GM18873 (cell line): Measurements from ENCODE around the gene DAP.

ENCODE experiments used
- ATAC-seq: cut with Tn5 transposase; IDR thresholded peaks from one replicate; pipeline ENCODE4 v1.9.1; 2021; ENCODE audit warnings: mild to moderate bottlenecking, moderate library complexity, moderate number of reproducible peaks; ENCODE audit not compliant: unreplicated experiment, low FRiP score

The DAP gene

DNA sequence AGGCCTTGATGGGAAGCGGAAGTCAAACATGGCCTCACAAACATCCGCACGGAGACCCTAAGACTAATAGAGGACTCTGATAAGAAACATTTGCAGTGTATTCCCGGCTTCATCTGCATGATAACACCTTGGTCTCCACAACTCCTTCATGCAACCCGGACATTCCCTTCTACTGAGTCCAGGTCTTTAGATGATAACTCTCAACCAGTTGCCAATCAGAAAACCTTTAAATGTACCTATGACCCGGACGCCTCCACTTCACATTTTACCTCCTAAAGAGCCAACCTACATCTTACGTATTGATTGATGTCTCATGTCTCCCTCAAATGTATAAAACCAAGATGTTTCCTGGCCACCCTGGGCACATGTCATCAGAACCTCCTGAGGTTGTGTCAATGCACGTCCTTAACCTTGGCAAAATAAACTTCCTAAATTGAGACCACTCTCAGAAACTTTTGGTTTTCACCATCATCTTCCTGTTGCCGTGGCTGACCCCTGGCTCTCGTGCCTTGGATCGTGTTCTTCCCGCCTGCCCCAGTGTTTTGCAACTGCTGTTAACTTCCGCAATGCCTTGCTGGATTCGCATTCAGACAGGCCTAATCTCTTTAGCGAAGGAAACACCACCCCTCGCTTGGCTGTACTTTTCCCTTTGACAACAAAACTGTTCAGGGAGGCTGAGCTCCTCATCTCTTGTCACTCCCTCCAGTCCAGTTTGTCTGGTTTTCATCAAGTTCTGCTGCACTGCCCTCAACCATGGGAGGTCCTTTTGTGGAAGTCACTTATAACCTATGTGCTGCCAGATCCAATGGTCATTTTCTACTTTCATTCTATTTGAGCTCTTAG lies 1.1 kb upstream of the DAP start:
- no peak for ATAC-seq

DNA sequence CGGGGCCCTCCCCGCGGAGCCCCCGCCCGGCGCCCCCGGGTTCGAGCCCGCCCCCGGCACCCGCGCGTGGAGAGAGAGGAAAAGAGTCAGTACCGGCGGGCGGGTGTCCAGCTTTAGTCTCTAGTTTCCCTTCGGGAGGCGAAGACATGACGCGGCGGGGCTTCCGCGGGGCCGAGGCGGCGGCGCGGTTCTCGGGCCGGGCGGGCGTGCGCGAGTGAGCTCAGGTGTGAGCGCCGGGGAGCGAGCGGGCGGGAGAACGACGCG lies 181 bp downstream of the DAP start:
- no peak for ATAC-seq

DNA sequence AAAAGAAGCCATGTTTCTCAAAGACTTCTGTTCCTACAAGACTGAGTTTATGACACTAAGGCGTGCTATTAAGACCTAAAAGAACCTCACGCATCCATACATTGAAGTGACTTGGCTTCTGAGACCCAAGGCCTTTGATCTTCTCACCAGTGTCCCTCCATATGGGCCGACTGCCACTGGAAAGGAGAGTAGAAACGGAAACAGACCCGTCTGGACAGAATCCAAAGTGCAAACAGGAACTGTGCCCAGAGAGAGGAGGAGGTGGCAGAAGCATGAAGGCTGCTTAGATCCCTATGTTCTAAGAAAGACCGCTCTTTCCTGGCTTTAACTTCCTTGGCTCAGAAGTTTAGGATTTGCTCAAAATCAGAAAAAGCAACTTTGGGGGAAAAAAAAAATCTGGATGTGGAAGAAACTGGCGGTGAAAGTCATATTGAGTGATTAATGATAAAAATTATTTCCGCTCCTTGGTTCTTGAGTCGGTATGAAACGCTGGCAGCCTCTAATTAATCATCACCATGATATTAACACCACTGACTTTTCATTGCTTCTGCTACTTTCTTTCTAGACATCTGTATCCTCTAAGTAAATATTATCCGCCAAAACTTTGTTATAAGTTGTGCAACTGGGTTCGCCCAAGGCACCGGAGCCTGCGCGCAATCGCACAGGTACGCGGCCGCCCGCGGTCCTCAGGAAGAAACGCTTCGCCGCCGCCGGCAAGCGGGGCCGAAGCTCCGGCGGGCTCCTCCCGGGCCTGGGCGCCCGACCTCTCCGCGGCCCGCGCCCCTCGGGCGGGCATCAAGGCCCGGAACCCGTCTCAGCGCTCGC lies 726 bp downstream of the DAP start:
- ATAC-seq = peak; percentile 11

DNA sequence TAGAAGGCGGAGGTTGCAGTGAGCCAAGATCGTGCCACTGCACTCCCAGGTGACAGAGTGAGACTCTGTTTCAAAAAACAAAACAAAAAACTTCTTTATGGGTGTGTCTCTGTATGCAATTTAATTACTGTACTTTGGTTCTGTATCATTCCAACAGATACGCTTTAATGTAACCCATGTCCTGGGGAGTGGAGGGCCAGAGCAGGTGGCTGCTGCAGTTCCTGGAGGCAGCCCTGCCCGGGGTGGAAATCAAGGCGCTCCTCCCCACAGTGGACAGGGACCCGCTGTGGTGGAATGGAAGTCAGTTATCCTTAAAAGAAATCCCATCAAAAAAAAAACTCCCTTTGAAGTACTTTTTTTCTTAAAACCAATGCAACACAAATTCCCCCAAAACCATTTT lies 1.9 kb downstream of the DAP start:
- no peak for ATAC-seq

DNA sequence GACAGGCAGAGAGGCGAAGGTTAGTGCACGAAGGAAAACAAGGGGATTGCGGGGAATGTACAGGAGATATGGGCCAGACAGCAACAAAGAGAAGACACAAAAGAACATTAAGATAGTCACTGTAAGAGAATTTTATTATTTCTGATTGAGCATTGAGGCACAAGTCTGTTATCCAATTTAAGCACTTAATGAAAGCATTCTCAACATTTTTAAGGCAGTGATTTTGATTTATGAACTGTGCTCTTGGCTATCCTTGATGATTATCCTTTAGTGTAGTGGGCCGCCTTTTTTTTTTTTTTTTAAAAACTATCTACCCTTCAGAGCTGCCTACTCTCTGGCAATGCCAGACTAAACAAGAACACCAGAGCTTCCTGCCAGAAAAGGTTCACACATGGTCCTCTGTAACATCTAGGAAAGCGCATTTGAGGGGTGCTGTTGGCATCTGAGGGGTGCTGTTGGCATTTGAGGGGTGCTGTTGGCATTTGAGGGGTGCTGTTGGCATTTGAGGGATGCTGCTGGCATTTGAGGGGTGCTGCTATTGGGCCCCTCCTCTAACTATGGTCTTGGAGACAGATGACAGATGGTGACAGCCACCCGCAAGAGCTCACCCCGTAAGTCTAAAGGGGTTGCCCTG lies 3.0 kb downstream of the DAP start:
- ATAC-seq = no peak

DNA sequence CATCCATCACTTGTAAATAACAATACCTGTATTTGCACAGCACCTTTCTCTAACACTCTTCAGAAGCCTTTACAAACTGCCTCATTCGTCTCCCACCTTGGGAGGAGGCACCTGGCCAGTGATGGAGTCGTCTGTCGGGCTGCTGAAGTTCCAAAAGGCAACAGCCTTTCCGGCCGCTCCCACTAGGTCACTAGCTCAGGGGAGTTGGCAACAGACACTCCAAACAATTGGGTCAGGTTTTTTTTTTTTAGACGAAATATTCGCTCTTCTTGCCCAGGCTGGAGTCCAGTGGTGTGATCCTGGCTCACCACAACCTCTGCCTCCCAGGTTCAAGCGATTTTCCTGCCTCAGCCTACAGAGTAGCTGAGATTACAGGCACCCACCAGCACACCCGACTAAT lies 4.0 kb downstream of the DAP start:
- no peak for ATAC-seq

DNA sequence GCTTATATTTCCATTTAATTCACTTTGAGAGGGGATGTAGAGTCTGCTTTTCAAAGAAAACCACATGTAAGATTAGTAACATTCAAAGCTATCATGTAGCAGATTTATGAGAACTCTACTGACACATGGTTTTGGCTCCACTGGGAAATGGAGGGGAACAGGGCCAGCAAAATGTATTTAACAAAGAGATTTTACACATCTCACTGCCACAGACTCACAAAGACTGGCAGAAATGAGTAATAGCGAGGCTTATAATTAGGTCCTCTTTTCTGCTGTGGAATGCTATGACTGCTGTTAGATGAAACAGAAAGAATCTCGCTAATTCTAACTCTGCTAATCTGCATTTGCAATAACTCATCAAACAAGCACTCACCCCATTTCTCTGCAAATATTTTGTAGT lies 4.5 kb downstream of the DAP start:
- ATAC-seq = peak; percentile 43

DNA sequence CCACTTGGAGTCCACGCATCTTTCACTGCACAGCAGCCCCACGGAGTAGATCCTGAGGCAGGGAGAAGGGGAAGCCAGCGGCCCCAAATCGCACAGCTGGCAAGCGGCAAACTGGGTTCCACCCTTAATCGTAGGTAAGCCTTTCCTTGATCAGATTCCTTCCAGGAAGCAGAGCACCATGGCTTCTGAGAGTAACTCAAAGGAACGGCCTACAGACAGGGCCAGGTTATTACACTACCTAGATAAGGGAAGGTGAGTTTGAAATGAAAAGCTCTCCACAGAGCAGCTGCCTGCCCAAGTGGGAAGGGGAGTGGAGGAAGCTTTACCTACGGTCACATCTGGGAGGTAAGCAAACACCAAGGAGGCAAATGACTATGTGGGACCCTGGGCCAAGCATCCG lies 7.9 kb downstream of the DAP start:
- no peak for ATAC-seq

DNA sequence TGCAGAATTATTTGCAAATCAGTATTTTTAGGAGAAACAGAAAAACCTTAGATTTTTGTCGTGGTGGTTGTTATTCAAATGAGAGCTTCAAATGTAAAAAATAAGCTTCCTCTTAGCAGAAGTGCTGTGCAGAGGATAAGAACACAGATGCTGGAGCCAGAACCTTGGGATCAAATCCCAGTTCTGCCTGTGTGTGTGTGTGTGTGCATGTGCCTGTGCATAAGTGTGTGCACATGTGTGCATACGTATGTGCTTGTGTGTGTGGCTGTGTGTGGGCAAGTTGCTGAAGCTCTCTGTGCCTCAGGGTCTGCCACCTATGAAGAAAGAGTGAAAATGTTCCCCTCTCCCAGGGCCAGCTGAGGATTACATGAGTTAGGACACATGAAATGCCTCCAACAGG lies 8.6 kb downstream of the DAP start:
- no peak for ATAC-seq

DNA sequence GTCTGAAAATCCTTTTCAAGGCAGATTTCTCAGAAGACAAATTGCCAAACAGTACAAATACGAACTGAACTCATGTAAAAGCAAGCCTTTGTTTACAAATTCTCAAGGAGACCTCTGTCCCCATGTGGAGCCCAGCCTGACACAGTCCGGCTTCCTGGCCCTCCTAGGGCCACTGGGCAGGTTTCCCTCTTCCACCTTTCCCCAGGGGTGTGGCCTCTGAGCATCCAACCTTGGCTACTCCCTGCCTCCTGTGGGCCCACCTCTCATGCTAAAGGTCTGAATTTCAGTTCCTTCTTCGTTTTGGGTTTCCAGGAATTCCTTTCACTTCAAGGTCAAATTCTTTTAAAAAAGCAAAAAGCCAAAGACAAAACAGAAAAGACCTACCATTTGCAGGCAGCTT lies 10.1 kb downstream of the DAP start:
- no peak for ATAC-seq

DNA sequence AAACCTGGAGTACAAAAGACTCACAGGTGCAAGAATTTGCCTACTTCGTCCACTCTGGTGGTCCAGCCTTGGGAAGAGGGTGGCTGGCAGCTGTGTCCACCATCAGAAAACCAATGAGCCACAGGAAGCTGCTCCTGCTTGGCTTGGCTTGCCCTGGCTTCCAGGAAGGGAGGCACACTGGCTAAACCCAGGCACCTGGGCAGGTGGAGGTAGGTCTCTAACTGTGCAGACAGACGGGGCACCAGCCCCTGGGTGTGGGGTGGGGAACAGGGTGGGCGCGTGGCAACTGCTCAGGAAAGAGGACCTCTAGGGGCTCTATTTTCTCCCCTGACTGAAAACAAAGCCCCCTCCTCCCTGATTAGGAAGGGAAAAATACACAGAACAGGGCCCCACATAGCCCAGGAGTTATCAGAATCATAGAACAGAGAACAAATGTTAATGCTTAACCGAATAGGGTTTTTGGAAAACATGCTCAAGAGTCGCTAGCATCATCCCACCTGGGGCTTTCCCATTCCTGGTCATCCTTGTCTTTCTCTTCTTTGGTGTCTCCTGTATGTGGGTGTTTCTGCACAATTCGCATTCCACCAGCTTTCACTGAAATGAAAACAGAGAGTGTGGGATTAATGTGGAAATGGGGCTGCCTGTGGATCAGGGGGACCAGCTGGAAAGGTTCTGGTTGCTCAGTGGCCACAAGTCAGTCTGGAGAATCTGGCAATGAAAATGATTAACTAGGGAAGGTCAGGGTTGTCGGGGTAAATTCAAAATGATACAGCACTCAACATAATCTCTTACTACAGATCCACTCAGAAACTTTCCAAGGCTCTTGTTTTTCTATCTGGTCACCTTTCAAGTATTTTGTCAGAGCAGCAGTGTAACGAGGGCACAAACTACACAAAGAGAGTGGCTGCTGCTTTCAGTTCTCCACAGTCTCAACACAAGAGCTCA lies 13.1 kb downstream of the DAP start:
- no peak for ATAC-seq

DNA sequence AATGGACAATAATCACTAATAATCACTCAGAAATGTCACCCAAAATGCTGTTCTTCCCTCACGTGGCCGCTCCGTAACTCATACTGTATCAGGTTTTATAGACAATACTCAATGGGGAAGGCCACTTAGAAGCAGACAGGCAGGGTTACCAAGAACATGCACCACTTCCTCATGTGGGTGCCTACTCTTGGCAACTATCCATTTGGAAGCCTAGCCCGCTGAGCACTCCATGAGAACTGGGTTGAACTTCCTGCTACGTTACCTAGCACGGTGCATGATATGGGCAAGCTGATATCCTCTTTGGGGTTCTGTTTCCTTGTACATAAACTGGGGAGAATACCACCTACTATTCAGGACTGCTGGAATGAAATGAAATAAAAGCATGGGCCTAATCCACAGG lies 14.3 kb downstream of the DAP start:
- no peak for ATAC-seq

DNA sequence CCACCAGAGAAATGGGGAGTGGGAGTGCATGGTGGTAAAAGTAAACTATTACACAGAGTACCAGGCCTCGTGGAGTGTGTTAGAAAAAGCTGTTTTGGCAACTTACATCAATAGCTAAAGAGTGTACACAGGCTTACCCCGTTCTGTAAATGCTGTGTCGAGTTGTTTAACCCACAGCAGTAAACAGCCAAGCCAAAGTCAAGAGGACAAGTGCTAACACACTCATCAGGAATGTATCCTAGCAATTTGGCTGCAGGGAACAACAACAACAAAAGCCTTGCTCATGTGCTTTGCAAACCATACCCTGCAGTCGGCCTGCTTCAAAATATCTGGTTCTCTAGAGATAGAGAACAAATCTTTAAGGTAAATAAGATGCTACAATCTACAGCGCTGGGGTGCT lies 15.9 kb downstream of the DAP start:
- ATAC-seq = no peak

DNA sequence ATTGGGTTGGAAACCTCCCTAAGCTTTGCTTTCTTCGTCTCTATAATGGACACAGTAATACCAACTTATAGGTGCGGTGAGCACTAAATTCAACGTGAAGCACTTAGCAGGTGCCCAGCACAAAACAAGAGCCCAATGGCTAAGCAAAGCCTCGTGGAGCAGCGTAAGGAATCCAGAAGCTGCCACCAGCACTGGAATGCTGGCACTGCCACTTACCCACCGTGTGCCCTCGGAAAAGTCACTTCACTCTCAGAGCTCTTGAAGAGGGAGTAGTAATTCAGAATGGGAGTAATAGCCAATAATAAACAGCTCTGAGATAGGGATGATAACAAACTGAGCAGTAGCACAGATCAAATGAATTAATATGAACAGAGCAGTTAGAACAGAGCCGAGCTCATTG lies 16.4 kb downstream of the DAP start:
- ATAC-seq = no peak

DNA sequence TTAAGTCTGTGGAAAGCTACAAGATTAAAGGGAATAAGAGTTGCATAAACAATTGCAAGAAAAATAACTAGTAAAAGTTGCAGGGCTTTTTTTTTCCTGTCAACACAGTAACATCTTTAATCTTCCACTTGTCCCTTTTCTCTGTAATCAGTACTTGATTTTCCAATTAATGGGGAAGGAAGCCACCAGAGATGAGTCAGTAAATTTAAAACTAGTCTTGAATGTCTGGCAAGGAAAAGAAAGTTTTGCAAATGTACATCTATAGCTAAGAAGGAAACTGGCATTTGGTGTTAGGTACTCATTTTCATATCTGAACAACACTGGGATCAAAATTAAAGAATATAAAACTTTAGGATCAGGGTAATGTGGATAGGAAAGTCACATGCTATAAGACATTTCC lies 17.1 kb downstream of the DAP start:
- ATAC-seq = no peak

DNA sequence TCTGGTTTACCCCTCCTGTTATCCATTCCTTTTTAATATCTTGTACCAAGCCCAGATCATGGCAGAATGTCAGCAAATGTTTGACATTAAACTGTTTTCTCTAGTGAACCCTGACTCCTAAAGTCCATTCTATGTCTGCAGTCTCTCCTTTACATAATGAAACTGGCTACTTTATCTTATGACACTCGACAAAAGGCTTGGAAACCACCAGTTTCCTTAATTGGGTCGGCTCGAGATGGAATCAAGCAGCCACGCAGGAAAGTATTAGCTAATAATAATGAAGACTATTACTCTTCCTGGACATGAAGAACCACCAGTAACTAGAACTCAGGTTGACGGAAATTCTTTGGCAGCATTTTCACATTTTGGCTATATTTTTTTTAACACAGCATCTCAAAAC lies 17.5 kb downstream of the DAP start:
- ATAC-seq = no peak

DNA sequence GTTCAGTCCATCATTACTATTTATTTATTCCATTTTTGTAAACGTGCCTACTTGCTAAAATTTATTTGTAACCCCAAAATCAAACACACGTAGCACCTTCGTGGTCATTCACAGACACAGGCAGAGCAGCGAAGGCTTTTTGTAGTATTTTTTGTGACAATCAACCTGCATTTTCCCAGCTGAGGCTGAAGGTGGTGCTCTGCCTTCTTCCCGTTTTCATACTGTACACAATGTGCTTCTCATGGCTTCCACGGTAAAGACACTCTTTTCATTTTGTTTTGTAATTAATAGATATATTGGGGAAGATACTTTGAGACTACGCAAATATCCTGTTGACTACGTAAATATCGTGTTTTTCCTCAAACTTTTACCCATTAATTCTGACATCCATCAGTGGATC lies 19.4 kb downstream of the DAP start:
- ATAC-seq = no peak

DNA sequence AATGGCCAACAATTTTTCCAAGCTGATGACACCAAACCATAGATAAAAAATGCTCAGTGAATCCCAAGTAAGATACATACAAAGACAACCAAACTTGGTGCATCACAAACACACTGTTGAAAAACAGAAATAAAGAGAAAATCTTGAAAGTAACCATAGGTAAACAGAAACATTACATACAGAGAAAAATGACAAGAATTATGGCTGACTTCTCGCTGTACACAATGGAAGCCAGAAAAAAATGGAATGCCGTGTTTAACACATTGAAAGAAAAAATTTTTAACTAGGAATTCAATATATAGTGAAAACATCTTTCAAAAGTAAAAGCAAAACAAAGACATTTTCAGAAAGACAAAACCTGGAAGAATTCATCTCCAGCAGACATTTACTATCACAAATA lies 20.6 kb downstream of the DAP start:
- no peak for ATAC-seq

DNA sequence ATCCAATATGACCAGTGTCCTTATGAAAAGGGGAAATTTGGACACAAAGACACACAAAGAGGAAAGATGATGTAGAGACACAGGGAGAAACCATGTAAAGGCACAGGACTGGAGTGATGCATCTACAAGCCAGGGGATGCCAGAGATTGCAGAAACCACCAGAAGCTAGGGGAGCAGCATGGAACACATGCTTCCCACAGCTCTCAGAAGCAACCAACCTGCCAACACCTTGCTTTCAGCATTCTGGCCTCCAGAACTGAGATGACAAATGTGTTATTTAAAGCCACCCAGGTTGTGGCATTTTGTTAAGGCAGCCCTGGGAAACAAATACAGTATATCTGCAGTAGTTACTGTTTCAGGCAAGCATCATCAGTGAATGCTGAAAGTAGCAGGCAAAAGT lies 23.2 kb downstream of the DAP start:
- no peak for ATAC-seq

DNA sequence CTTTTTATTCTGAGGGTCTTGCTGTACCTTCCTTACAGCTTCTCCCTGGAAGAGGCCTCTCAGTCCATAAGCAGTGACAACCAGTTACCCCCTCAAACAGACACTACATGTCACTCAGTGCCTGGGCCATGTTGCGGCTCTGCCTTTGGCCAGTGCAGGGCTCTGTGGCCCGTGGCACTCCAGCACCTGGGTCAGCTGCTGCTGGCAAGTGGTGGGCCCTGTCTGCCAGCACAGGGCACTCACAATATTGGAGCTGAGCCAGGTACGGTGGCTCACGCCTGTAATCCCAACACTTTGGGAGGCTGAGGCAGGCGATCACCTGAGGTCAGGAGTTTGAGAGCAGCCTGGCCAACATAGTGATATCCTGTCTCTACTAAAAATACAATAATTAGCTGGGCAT lies 24.2 kb downstream of the DAP start:
- ATAC-seq = no peak

DNA sequence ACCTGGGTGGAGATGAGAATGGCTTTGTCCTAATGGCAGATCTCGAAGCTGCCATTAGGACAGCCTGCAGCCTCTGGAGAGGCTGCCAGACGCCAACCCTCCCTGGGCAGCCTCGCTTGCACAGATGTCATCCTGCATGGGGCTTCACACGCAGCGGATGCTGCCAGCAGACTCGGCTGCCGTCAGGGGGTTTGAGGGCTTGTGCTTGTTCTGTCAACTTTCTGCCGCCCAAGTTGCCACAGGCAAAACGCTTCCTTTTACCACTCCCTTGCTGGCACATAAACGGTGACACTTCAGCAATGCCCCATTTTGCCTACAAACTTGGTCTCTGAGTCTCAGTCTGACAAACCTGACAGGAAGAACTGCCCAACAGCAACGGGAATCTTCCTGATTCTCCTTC lies 24.7 kb downstream of the DAP start:
- ATAC-seq = no peak
